GM12891 (cell line): ENCODE data around the gene RASSF4.

Experiments used
- DNase-seq: peaks from one replicate; pipeline ENCODE4 v3.0.0; 2011; ENCODE audit warnings: low spot score; ENCODE audit not compliant: insufficient read length
- FAIRE-seq: peaks from 2 replicates; lab custom pipeline; 2011; peaks lifted over from hg19 to GRCh38; lab: Jason Lieb, UNC
- PAX5 ChIP-seq: IDR thresholded peaks from 2 replicates; pipeline ENCODE4 v1.6.1; 2011; ENCODE audit warnings: low read length, moderate library complexity, mild to moderate bottlenecking; ENCODE audit not compliant: insufficient read depth, severe bottlenecking
- POLR2A ChIP-seq: IDR thresholded peaks from 2 replicates; pipeline ENCODE4 v1.6.1; 2011; ENCODE audit warnings: low read depth, low read length, control low read depth
- POLR2AphosphoS5 ChIP-seq: IDR thresholded peaks from 2 replicates; pipeline ENCODE4 v1.6.1; 2011; ENCODE audit warnings: low read depth, low read length, control low read depth
- POU2F2 ChIP-seq: IDR thresholded peaks from 2 replicates; pipeline ENCODE4 v1.6.1; 2011; ENCODE audit warnings: low read depth, mild to moderate bottlenecking, control low read depth, low read length, moderate library complexity
- SPI1 ChIP-seq: IDR thresholded peaks from 2 replicates; pipeline ENCODE4 v1.6.1; 2011; ENCODE audit warnings: low read depth, low read length, control low read depth
- TAF1 ChIP-seq: IDR thresholded peaks from 2 replicates; pipeline ENCODE4 v1.6.1; 2011; ENCODE audit warnings: low read depth, low read length, control low read depth

RASSF4 gene

GRCh38 chr10:44962870-44963738 is 3.5 kb downstream of the RASSF4 start:
- no peak for TF ChIP-seq POLR2AphosphoS5
- TF ChIP-seq SPI1, result no peak
- no peak for TF ChIP-seq PAX5
- no peak for TF ChIP-seq POU2F2
- TF ChIP-seq POLR2A, result no peak
- no peak for TF ChIP-seq TAF1
- peak; percentile 76 for FAIRE-seq
- DNase-seq, result no peak

- peak; percentile 76 for FAIRE-seq
- no peak for DNase-seq
- TF ChIP-seq TAF1, result peak; percentile 25; the same call in 1 of the 2 replicates
- no peak for TF ChIP-seq SPI1
- TF ChIP-seq POU2F2, result no peak
- 0 out of 2 replicates have a peak, but pooled peaks have one; percentile 36 for TF ChIP-seq POLR2A
- no peak for TF ChIP-seq POLR2AphosphoS5
These were observed 4.4 kb downstream of the RASSF4 start for GRCh38 chr10:44963772-44964633.

DNA sequence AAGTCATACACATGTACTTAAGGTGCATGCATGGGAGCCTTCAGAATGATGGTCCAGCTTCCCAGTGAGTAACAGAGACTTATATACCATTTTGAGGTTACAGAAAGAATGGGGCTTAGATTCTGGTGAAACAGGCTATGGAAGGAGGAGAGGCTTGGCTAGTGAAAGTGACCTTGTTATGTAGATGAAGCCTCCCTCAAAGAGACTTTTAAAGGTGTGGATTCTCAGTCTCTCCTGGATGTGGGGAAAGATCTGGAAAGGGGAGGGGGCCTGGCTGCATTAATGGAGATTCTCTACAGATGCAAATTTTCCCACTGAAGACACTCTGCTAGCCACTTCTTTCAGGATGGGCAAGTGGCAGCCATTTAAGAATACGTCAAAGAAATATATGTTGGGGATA is 5.5 kb downstream of the RASSF4 start:
- no peak for FAIRE-seq
- no peak for DNase-seq
- no peak for TF ChIP-seq SPI1
- no peak for TF ChIP-seq PAX5
- no peak for TF ChIP-seq POLR2A
- no peak for TF ChIP-seq TAF1

- FAIRE-seq, result peak; percentile 68
- TF ChIP-seq PAX5 (no peak), POU2F2 (peak; percentile 66; the same call in 1 of the 2 replicates)
- DNase-seq, result no peak
These were observed 6.1 kb downstream of the RASSF4 start for GRCh38 chr10:44965651-44966097.

DNA sequence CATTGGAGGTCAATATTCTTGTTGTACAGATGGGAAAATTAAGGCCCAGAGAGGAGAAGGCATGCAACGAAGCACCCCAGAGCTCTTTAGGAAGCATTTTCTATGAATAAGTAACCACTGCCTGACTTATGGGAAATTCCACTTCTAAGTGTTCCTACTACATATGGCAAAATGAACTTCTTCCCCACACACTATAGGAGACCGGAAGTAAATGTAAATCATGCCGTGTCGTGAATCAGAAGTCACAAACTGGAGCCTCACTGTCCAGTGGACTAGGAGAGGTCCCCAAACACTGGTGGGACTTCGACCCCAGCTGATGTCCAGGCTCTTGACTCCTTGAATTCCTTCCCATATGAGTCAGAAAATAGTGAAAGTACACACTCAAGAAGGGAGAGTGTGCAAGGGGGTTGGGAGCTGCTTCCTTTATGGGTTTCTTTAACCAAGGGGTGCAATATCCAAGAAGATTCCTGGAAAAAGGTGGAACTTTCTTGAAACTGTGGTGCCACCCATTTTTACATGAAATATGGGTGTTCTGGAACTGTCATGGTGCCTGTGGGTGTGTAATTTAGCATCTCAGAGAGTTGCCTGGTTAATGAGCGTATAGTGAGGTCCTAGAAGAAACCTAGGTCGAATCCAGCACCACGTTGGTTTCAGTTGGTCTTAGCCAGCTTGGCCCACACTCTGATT is 6.7 kb downstream of the RASSF4 start:
- peak; percentile 80 for FAIRE-seq
- DNase-seq, result no peak
- TF ChIP-seq SPI1, result 0 out of 2 replicates have a peak, but pooled peaks have one; percentile 11
- TF ChIP-seq POLR2A, result no peak
- no peak for TF ChIP-seq TAF1
- no peak for TF ChIP-seq PAX5

DNA sequence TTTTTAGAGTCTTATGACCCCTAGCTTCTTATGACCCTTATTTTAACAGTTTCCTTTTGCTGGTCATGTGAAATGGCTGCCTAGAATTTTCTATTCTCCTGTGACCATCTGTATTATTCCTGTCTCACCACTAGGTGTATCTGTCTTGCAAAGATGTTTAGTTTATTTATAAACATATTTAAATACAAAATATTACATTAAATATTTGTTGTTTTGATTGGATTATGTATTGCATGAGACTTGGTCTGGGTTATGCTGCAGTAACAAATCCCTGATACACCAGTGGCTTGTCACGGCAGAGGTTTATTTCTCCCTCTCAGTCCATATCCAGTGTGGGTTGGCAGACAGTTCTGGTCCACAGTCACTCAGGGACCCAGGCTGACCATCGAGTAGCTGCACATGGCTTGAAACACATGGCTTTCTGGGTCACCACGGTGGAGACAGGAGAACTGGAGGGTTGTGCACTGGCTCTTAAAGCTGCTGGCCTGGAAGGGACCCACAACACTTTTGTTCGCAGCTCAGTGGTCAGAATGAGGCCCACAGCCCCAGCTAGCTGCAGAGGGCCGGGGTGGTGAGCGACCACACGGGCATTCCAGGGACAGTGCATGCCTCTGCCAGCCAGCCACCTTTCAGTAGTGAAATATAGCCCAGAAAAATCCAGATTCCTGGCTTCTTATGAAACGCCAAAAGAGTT is 7.4 kb downstream of the RASSF4 start:
- DNase-seq (no peak), FAIRE-seq (peak; percentile 23)

GRCh38 chr10:44967616-44968015 is 8.0 kb downstream of the RASSF4 start:
- no peak for FAIRE-seq
- no peak for DNase-seq
- TF ChIP-seq POLR2A, result no peak
- TF ChIP-seq SPI1, result no peak
- no peak for TF ChIP-seq POU2F2
- no peak for TF ChIP-seq TAF1
- no peak for TF ChIP-seq POLR2AphosphoS5
- TF ChIP-seq PAX5, result no peak

More for the DNA sequence above, 7.4 kb downstream of the RASSF4 start:
- no peak for TF ChIP-seq PAX5
- no peak for TF ChIP-seq SPI1
- no peak for TF ChIP-seq POLR2AphosphoS5
- TF ChIP-seq POU2F2, result no peak
- no peak for TF ChIP-seq TAF1
- no peak for TF ChIP-seq POLR2A

DNA sequence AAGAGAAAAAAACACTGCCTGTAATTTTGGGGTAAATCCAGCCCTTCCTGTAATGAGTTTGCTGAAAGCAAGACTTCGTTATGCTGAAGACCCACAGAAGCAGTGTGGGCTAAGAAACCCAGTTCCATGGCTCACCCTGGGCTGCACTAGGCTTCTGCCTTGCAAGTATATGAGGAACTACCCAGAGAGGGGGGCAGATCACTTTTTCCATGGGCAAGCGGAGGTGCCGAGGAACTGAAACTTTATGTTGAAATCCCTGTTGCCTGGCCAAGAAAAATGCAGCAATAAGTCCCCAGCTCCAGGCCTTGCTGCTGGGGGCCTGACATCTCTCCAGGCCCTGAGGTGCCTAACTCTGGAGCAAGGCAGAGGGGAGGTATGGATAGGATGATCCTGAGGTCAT is 8.5 kb downstream of the RASSF4 start:
- FAIRE-seq (peak; percentile 52), DNase-seq (no peak)
- peak; percentile 84 for TF ChIP-seq SPI1
- TF ChIP-seq POLR2A, result no peak

- TF ChIP-seq PAX5, result no peak
- no peak for TF ChIP-seq POLR2AphosphoS5
- TF ChIP-seq POU2F2, result 0 out of 2 replicates have a peak, but pooled peaks have one; percentile 39
- DNase-seq (no peak), FAIRE-seq (peak; percentile 92)
These were observed 9.1 kb downstream of the RASSF4 start for GRCh38 chr10:44968500-44969400.
